HG02623 (cell line): Measurements from ENCODE around the gene POU3F2.

Experiments used
- ATAC-seq: cut with Tn5 transposase; IDR thresholded peaks from one replicate; pipeline ENCODE4 v1.9.1; 2021; ENCODE audit warnings: moderate library complexity; ENCODE audit not compliant: unreplicated experiment

Gene POU3F2

GRCh38 chr6:98830146-98830545, 4.2 kb upstream of the POU3F2 start:
- ATAC-seq: no peak

DNA sequence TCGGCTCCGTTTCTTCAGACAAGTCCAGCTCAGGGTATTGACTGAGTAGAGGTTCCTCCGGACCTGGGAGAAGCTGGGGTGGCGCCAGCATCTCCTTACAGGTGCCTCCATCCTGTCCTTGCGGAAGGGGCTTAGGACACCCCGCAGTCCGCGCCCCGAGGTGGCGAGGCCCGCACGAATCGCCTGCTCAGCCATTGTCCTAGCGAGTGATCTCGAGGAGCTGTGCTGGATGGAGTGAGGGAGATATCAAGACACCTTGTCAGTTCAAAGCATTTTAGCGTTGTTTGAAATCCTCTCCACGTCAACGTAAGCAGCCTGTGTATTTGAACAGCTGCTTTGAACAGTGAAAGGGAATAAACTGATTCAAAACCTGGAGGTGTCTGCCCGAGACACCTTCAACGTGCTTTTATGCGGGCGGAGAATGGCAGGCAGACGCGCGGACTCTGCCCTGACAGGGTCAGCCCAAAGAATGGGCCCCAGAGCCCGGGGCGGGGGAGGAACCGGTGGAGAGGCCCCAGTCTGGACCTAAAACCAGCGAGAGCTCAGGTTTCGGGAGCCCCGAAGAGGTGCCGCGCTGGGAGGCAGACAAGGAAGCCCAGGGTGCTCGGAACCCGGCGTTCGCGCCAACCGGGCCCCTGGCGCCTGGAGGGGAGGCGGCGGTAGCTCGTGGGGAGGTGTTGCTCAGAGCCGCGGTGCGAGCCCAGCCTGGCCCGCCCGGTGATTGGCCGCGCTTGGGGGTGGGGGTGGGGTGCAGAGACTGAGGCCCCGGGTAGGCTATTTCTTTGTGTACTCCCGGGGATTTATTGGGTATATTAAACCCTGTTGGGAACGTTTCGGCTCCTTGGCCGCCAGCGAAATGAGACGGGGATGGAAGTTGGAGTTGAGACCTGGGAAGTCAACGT, 3.1 kb upstream of the POU3F2 start:
- ATAC-seq: no peak

GRCh38 chr6:98831959-98832283, 2.5 kb upstream of the POU3F2 start:
- no peak for ATAC-seq

DNA sequence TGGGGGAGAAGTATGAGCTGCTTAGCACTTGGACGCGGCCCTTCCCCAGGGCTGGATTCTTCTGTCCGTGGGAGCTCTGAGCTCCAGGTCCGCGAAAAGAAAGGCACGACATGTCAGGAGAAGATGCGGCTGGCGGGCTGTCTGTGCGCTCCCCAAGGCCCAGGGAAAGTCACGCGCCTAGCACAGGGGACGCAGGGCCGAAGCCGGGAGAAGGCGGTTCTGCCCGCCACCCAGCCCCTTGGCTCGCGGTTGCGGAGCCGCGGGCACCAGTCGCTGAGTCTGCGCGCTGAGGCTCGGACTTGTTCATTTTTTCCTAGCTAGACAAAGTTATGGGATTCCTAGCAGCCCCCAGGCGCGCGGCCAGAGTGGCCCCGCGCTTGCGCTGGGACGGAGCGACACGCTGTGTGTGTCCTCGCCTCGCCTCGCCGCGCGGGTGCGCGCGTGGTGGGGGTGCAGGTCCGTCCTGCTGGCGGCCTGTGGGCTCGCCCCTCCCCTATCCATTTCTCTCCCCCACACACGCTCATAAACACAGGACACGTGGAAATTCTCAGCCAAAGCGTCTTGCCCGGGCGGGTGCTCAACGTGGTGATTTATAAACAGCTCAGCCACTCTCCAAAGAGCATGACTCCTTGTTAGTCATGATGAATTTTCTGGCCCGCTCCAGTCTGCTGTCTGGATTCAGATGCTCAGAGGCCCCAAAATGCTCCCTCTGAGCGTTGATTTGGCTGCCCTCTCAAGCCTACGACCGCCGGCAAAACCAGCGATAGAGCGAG, 1.9 kb upstream of the POU3F2 start:
- no peak for ATAC-seq

- peak; percentile 17 for ATAC-seq
Observed at GRCh38 chr6:98833057-98833306, 1.4 kb upstream of the POU3F2 start.

GRCh38 chr6:98833307-98834059, 891 bp upstream of the POU3F2 start:
- peak; percentile 12 for ATAC-seq

DNA sequence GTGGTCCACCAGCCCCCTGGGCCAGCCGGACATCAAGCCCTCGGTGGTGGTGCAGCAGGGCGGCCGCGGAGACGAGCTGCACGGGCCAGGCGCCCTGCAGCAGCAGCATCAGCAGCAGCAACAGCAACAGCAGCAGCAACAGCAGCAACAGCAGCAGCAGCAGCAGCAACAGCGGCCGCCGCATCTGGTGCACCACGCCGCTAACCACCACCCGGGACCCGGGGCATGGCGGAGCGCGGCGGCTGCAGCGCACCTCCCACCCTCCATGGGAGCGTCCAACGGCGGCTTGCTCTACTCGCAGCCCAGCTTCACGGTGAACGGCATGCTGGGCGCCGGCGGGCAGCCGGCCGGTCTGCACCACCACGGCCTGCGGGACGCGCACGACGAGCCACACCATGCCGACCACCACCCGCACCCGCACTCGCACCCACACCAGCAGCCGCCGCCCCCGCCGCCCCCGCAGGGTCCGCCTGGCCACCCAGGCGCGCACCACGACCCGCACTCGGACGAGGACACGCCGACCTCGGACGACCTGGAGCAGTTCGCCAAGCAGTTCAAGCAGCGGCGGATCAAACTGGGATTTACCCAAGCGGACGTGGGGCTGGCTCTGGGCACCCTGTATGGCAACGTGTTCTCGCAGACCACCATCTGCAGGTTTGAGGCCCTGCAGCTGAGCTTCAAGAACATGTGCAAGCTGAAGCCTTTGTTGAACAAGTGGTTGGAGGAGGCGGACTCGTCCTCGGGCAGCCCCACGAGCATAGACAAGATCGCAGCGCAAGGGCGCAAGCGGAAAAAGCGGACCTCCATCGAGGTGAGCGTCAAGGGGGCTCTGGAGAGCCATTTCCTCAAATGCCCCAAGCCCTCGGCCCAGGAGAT, 1.0 kb downstream of the POU3F2 start:
- ATAC-seq: no peak

- ATAC-seq: no peak
Observed at GRCh38 chr6:98836025-98836961, 1.9 kb downstream of the POU3F2 start.

DNA sequence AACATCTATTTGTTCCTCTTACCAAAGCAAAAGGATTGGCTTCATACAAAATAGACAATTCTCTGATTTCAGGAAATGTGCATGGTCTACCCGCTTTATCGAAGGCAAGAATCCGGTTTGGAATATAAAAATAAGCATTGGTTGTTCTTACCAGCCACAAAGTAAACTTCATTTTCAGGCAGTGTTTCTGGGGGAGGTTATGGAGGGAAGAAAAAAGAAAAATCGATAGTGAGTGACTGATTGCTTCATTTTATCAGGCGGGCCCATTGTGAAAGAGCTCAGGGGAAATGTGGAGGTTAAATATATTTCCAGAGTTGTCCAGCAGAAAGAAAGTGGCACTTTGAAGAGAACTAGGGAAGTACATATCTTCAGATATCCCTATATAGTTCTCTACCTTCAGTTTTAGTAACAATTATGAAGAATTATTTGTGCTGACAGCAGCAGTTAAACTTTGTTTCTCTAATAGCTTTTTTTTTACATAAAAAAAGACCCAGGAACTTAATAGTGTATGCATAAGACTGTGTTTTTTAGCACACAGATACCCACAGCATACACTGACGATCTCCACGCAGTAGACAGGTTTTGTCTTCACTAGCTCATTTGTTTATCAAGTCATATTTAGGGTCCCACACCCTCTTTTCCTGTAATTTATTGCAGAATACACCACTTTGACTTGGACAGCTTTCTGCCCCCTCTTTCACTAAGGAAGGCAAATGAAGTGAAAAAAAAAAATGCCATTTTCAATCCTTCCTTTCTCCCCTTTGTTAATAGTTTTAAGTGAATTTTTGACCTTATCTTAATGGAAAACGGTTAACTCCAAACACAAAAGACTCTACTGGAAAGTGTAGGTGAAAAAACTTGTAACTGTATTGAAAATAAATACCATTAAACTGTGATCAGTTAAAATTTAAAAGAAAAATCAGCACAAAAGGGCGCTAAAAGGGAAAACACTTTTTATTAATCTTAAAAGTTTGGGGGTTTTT, 2.9 kb downstream of the POU3F2 start:
- no peak for ATAC-seq

- ATAC-seq: no peak
Observed at GRCh38 chr6:98838032-98838431, 3.7 kb downstream of the POU3F2 start.

GRCh38 chr6:98838975-98839374, 4.6 kb downstream of the POU3F2 start:
- no peak for ATAC-seq

DNA sequence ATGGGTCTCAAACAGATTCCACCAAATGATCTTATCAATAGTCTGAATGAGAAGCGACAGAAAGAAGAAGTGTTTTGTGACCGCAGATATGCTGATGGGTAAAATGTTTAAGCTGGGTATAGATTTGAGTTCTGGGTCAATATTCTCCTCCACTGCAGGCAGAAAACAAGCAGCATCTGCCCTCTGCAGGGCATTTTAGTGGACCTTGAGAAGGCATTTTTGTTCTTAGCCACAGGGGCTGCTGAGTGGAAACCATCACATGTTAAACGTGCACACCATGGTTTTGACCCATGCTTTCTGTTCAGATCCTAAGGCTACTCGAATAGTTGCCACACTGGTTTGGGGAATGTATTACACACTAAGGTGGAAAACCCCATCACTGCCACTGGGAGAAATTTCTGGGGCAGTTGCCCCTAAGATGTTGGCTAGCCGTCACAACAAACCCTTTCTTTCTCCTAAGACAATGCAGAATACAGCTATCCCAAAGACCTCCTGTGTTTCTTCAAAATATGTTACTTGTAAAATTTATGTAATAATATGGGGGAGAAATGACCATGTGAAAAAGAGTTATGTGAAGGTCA, 5.5 kb downstream of the POU3F2 start:
- ATAC-seq: no peak

- no peak for ATAC-seq
Observed at GRCh38 chr6:98840385-98840784, 6.0 kb downstream of the POU3F2 start.

GRCh38 chr6:98840996-98841513, 6.7 kb downstream of the POU3F2 start:
- ATAC-seq: no peak

DNA sequence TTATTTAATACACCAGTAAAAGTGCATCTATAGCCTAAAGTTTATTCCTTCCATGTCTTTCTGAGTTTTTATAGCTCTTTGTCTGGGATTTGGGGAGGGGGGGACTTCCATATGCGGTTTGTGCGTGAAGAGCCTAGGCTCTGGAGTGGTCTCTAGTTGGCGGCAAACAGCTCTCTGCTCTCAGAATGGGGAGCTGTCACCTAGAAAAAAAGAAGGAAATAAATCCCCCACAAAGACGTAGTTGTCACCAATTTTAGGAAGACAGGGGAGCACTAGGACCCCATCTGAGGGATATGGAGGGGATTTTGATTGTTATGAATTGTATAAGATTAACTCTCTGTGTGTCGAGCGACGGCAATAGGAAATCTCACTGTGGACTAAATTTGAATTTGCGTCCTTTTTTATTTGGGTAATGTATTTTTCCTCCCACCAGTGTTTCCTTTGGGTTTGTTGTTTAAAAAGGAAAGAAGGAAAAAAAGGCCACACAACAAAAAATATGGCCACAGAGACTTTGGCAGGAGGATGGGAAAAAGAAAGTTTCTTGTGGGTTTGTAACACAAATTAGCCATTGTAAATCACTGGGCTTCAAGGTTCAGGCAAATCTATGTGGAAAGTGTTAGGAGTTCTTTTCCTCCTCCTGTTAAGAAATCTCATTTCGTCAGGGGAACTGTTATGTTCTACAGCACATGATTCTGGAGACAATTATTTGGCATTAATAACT, 7.4 kb downstream of the POU3F2 start:
- no peak for ATAC-seq

DNA sequence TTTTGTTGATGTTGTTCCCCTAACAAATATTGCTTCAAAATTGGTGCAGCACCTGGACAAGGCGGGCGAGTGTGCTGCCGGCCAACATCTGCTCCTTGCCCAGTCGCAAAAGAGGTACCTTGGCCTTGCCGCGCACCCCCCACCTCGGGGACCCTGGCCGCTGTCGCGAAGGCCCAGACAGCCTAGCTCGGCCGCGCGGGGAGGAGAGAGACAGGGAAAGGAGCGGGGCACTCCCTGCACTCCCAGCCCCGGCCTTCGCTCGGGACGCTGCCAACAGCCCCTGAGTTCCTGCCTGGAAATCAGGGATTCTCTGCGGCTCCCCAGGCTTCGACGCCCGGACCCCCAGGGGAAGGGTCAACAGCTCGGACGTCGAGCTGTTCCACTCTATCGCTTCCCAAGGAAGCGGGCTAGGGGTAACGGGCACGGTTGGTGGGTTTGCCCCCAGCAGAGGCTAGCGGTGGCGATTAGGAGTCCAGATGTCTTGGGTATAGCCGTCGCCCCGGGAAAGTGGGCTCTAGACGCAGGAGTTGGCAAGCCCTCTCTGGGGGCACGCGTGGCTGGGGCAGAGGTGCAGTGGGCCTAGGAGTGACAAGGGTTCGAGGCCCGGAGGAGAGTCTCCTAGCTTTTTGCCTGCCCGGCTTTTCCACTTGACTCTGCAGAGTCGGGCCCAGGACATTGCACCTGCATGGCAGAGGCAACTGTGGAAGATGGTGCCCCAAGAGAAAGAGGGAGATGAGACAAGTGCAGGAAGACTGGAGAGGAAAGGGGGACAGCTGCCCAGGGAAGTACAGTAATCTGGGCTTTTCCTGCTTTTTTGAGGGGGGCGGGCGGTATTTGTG, 8.2 kb downstream of the POU3F2 start:
- no peak for ATAC-seq
